Upper lobe of left lung (tissue), 6 donors: ENCODE measurements around the gene TBCA. TPM values are rescaled to one million over a fixed set of nuclear protein-coding genes. Genes with fewer than 3 reads are reported as not detected.

Source experiments
- ATAC-seq, 2 donors: fragments of 200-7000 bp; cut with Tn5 transposase; one replicate each; pipeline ENCODE4 v1.9.1; 2022; ENCODE audit warnings: mild to moderate bottlenecking in 2 of 2, moderate library complexity in 2 of 2; ENCODE audit not compliant: low FRiP score in 2 of 2
- DNase-seq, 2 donors: peaks; one replicate each; pipeline ENCODE4 v3.0.0-alpha.2; 2019 to 2020
- H3K27ac ChIP-seq, 4 donors: fragments of 200-600 bp; sonication (generic); one replicate each; pipeline ENCODE4 v1.5.1; 2016 to 2019
- H3K27me3 ChIP-seq, 4 donors: fragments of 200-600 bp; sonication (generic); one replicate each; pipeline ENCODE4 v1.5.1; 2017 to 2019
- H3K36me3 ChIP-seq, 4 donors: fragments of 200-600 bp; sonication (generic); one replicate each; pipeline ENCODE4 v1.5.1; 2016 to 2019
- H3K4me1 ChIP-seq, 4 donors: fragments of 200-600 bp; sonication (generic); one replicate each; pipeline ENCODE4 v1.5.1; 2018 to 2019
- H3K4me3 ChIP-seq, 4 donors: fragments of 200-600 bp; sonication (generic); one replicate each; pipeline ENCODE4 v1.5.1; 2017 to 2019; ENCODE audit warnings: mild to moderate bottlenecking in 2 of 4, moderate library complexity in 1 of 4
- H3K9me3 ChIP-seq, 4 donors: fragments of 200-600 bp; sonication (generic); one replicate each; pipeline ENCODE4 v1.5.1; 2018 to 2019
- CTCF ChIP-seq, 6 experiments: fragments of 450-650 bp in 4 of 6; fragments of 200-600 bp in 2 of 6; sonication (generic) in 2 of 6; IDR thresholded peaks; one replicate each; pipeline ENCODE4 v1.5.1; 2016 to 2019; ENCODE audit warnings: antibody characterized with exemption in 6 of 6
- EP300 ChIP-seq, 4 donors: sonication (generic); formaldehyde crosslinking; IDR thresholded peaks; one replicate each; pipeline ENCODE4 v1.5.1; 2017; ENCODE audit warnings: antibody characterized with exemption in 4 of 4, control low read depth in 2 of 4
- POLR2A ChIP-seq, 4 donors: fragments of 450-650 bp; IDR thresholded peaks; one replicate each; pipeline ENCODE4 v1.5.1; 2016 to 2017; ENCODE audit warnings: antibody characterized with exemption in 4 of 4, mild to moderate bottlenecking in 2 of 4
- POLR2AphosphoS5 ChIP-seq, 2 donors: sonication (generic); formaldehyde crosslinking; IDR thresholded peaks; one replicate each; pipeline ENCODE4 v1.5.1; 2017; ENCODE audit warnings: antibody characterized with exemption in 2 of 2
- WGBS, 2 donors: methylation state at CpG; one replicate each; pipeline ENCODE4 v1.1.5; 2017 to 2018; 5-methylcytosine and 5-hydroxymethylcytosine counted together
- total RNA-seq, 6 donors: library from RNA; depleted of rRNA in 4 of 6; stranded (reverse); fragments of >200 nt in 4 of 6; gene quantifications; one replicate each; pipeline versions ENCODE4 v1.1.0 to v1.2.1, GENCODE V29; 2016 to 2021
- donor health status: DM: no; HTN: no; CAD: no; lungs with moderate emphysema.
- donor health status: DM: no; HTN: yes; CAD: no; lungs with severe emphysema.

TBCA gene
- total RNA-seq, 6 donors from 2014 or later = 69.2 to 163 (median 124) TPM

DNA sequence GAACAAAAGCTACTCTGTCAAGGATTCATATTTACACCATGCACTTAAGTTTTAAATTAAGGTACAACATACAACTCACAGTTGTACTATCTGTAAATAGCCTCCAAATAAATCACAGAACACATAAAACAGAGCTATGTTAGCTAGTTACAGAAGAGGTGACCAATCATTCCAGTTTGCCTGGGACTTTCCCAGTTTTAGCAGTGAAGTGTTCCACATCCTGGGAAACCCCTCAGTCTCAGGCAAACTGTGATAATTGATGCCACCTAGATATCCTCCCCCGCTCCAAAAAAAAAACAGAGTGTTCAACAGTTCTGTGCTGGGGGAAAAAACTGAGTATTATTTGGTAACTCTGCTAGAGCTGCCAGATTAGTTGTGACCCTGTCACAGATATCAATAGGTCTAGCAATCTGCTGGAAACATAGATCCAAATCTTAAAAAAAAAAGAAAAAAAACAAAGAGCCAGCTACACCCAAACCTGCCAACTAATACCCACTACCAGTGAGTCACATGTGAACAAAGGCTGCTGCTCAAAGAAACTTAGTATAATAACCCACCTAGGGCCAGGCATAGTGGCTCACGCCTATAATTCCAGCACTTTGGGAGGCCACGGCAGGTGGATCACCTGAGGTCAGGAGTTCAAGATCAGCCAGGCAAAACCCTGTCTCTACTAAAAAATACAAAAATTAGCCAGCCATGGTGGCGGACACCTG lies 5.7 kb downstream of the TBCA start:
- TF ChIP-seq POLR2A (IDR thresholded peaks at IDR 0.05) (no peak), EP300 (IDR thresholded peaks at IDR 0.05) (no peak), CTCF (IDR thresholded peaks at IDR 0.05) (no peak), POLR2AphosphoS5 (IDR thresholded peaks at IDR 0.05) (no peak)
- Histone ChIP-seq H3K27me3 (no peaks in the 10 kb centered on the region), H3K36me3 (peaks cover 2 to 25% (median 5%) of the 10 kb centered on the region in 4 donors), H3K4me3 (no peak overlapping the region), H3K27ac (no peak overlapping the region), H3K4me1 (peaks cover 25 to 44% (median 28%) of the 10 kb centered on the region in 4 donors), H3K9me3 (no peaks in the 10 kb centered on the region)
- 96 to 97% methylated on average over 4 of the region's 4 CpGs for WGBS, 2 donors
- no peak for DNase-seq
- ATAC-seq = no peak

GRCh38 chr5:77768978-77769377 lies 7.2 kb downstream of the TBCA start:
- ATAC-seq (no peak), DNase-seq (no peak)
- Histone ChIP-seq H3K27ac (no peak overlapping the region), H3K9me3 (no peaks in the 10 kb centered on the region), H3K4me1 (peaks cover 13 to 29% (median 14%) of the 10 kb centered on the region in 4 donors), H3K27me3 (no peaks in the 10 kb centered on the region), H3K36me3 (peaks cover 2 to 25% (median 5%) of the 10 kb centered on the region in 4 donors), H3K4me3 (no peak overlapping the region)
- TF ChIP-seq EP300 (IDR thresholded peaks at IDR 0.05) (no peak), CTCF (IDR thresholded peaks at IDR 0.05) (no peak), POLR2AphosphoS5 (IDR thresholded peaks at IDR 0.05) (no peak), POLR2A (IDR thresholded peaks at IDR 0.05) (no peak)

- Histone ChIP-seq H3K9me3 (no peaks in the 10 kb centered on the region), H3K27me3 (no peaks in the 10 kb centered on the region), H3K27ac (no peak overlapping the region), H3K4me1 (peaks cover 0 to 12% (median 2%) of the 10 kb centered on the region in 4 donors), H3K36me3 (peaks cover 2 to 23% (median 5%) of the 10 kb centered on the region in 4 donors), H3K4me3 (no peak overlapping the region)
- no peak for DNase-seq
- 96 to 98% methylated on average over 1 of the region's 1 CpG for WGBS, 2 donors
- TF ChIP-seq POLR2A (IDR thresholded peaks at IDR 0.05) (no peak), POLR2AphosphoS5 (IDR thresholded peaks at IDR 0.05) (no peak), CTCF (IDR thresholded peaks at IDR 0.05) (no peak), EP300 (IDR thresholded peaks at IDR 0.05) (no peak)
- ATAC-seq = no peak
Measured at GRCh38 chr5:77767301-77767700, 8.8 kb downstream of the TBCA start.

- Histone ChIP-seq H3K27ac (no peak overlapping the region), H3K27me3 (no peaks in the 10 kb centered on the region), H3K4me3 (no peak overlapping the region), H3K4me1 (peaks cover 0 to 6% (median 1%) of the 10 kb centered on the region in 4 donors), H3K9me3 (no peaks in the 10 kb centered on the region), H3K36me3 (peaks cover 0 to 3% (median 0%) of the 10 kb centered on the region in 4 donors)
- 61 to 80% methylated on average over 3 of the region's 3 CpGs for WGBS, 2 donors
- TF ChIP-seq POLR2A (IDR thresholded peaks at IDR 0.05) (no peak), POLR2AphosphoS5 (IDR thresholded peaks at IDR 0.05) (no peak), EP300 (IDR thresholded peaks at IDR 0.05) (no peak), CTCF (IDR thresholded peaks at IDR 0.05) (no peak)
- ATAC-seq (no peak), DNase-seq (no peak)
Measured at GRCh38 chr5:77761606-77762005, 14.5 kb downstream of the TBCA start.
